Measurements from ENCODE around the gene OBI1.

- no peak for TF ChIP-seq CTCF (IDR thresholded peaks at IDR 0.05 in 2 of 3, conservative IDR thresholded peaks at IDR 0.05 in 1 of 3; ENCODE audit: control insufficient read depth in 2 of 3, extremely low read depth in 1 of 3, insufficient read depth in 1 of 3, low read depth in 3 of 3, low read length in 3 of 3)
- no peak for TF ChIP-seq GABPA (IDR thresholded peaks at IDR 0.05; ENCODE audit: low read depth)
- TF ChIP-seq ESRRA (IDR thresholded peaks at IDR 0.05; ENCODE audit: low read length): no peak
- no peak for TF ChIP-seq SIN3A (IDR thresholded peaks at IDR 0.05; ENCODE audit: low read depth, low read length)
These were observed 22.5 kb downstream of the OBI1 start for GRCh38 chr13:78636495-78636894.
